Psoas muscle (tissue), 8 donors: ENCODE measurements around the gene DISC1. TPM values are rescaled to one million over a fixed set of nuclear protein-coding genes. Genes with fewer than 3 reads are reported as not detected.

ENCODE experiments used
- ATAC-seq, 4 donors: fragments of 200-7000 bp; cut with Tn5 transposase; one replicate each; pipeline ENCODE4 v1.9.1; 2020; ENCODE audit warnings: moderate library complexity in 3 of 4, mild to moderate bottlenecking in 2 of 4
- DNase-seq, 2 donors: peaks; one replicate each; pipeline ENCODE4 v3.0.0-alpha.2; 2020
- H3K27ac ChIP-seq: fragments of 200-600 bp; one replicate; pipeline ENCODE4 v1.8.0; 2022
- H3K27me3 ChIP-seq, 3 donors: fragments of 200-600 bp in 1 of 3; one replicate each; pipeline versions ENCODE4 v1.6.1 to v1.8.0; 2013 to 2022; ENCODE audit warnings: low read length in 2 of 3, mild to moderate bottlenecking in 2 of 3, moderate library complexity in 1 of 3; ENCODE audit not compliant: insufficient read depth in 3 of 3
- H3K36me3 ChIP-seq, 2 donors: fragments of 200-600 bp in 1 of 2; one replicate each; pipeline versions ENCODE4 v1.6.1 to v1.8.0; 2013 to 2022; ENCODE audit warnings: low read depth in 1 of 2, mild to moderate bottlenecking in 1 of 2, moderate library complexity in 1 of 2; ENCODE audit not compliant: insufficient read depth in 1 of 2
- H3K4me1 ChIP-seq: fragments of 200-600 bp; one replicate; pipeline ENCODE4 v1.8.0; 2022
- H3K4me3 ChIP-seq: fragments of 200-600 bp; one replicate; pipeline ENCODE4 v1.8.0; 2022; ENCODE audit warnings: mild to moderate bottlenecking
- H3K9me3 ChIP-seq: fragments of 200-600 bp; one replicate; pipeline ENCODE4 v1.8.0; 2022
- CTCF ChIP-seq: fragments of 200-600 bp; IDR thresholded peaks from one replicate; pipeline ENCODE4 v1.8.0; 2022; ENCODE audit warnings: antibody characterized with exemption
- WGBS, 3 donors: extraction: QIAGEN DNeasy Blood & Tissue Kit; methylation state at CpG; one replicate each; pipeline versions ENCODE4 v1.1.6 to v1.1.7; 2013; 5-methylcytosine and 5-hydroxymethylcytosine counted together
- intact Hi-C, 2 donors: fragments of 100-400 bp; cut with DNase I; formaldehyde crosslinking; loops; one replicate each; pipeline versions ENCODE4 v1.11.0 to v1.14.2; 2022
- polyA plus RNA-seq, 3 donors: library from polyadenylated mRNA; stranded (reverse); fragments of 200-250 nt; gene quantifications; one replicate each; pipeline ENCODE4 v1.2.3, GENCODE V29; 2013
- total RNA-seq, 4 donors: library from RNA; stranded (reverse); fragmentation: NEBNext Ultra II Directional in 2 of 4; extraction: Animal tissue kit (Norgen Biotek cat#: 25700) in 2 of 4; gene quantifications; one replicate each; pipeline versions ENCODE4 v1.2.1 to v1.2.4, GENCODE V29; 2021 to 2023
- donor health status: healthy with polysubstance abuse.
- donor health status: DM: no; HTN: no; CAD: no; lungs with moderate emphysema.
- donor health status: Bipolar disorder and iron deficiency.
- donor health status: healthy.
- donor health status: DM: yes; HTN: yes; CAD: no.
- donor health status: DM: no; HTN: no; CAD: no.
- donor health status: DM: no; HTN: no; CAD: no.
- donor health status: DM: yes; HTN: yes; CAD: no.

DISC1 gene
- total and polyA plus RNA-seq, 7 donors: 0.35 to 2.8 (median 1.6) TPM

- intact Hi-C loops: no loop called here
- 96 to 98% (median 97%) methylated on average over 4 of the region's 4 CpGs for WGBS, 3 donors
- ATAC-seq: no peak
- H3K4me3 ChIP-seq: no peak overlapping the region
- no peaks in the 10 kb centered on the region for H3K9me3 ChIP-seq
- no peaks in the 10 kb centered on the region for H3K27me3 ChIP-seq
- H3K4me1 ChIP-seq: peaks cover 15% of the 10 kb centered on the region
- H3K36me3 ChIP-seq: no peaks in the 10 kb centered on the region
- TF ChIP-seq CTCF: no peak
- no peak overlapping the region for H3K27ac ChIP-seq
- DNase-seq: no peak
Observed at GRCh38 chr1:231686384-231686783, 59.8 kb downstream of the DISC1 start.

- WGBS, 3 donors: 83 to 86% (median 85%) methylated on average over 4 of the region's 4 CpGs
- Histone ChIP-seq H3K36me3 (no peaks in the 10 kb centered on the region), H3K9me3 (no peaks in the 10 kb centered on the region), H3K4me1 (peaks cover 19% of the 10 kb centered on the region), H3K4me3 (no peak overlapping the region), H3K27me3 (no peaks in the 10 kb centered on the region), H3K27ac (no peak overlapping the region)
- no peak for TF ChIP-seq CTCF
- intact Hi-C loops: no loop called here
- DNase-seq: no peak
- ATAC-seq: no peak
Observed at GRCh38 chr1:231688989-231689388, 62.4 kb downstream of the DISC1 start.

GRCh38 chr1:231690059-231690458 lies 63.5 kb downstream of the DISC1 start:
- Histone ChIP-seq H3K9me3 (no peaks in the 10 kb centered on the region), H3K27ac (no peak overlapping the region), H3K27me3 (no peaks in the 10 kb centered on the region), H3K4me1 (peaks cover 18% of the 10 kb centered on the region), H3K36me3 (no peaks in the 10 kb centered on the region), H3K4me3 (no peak overlapping the region)
- DNase-seq: no peak
- no peak for TF ChIP-seq CTCF
- 70 to 79% (median 73%) methylated on average over 9 of the region's 9 CpGs for whole genome bisulfite sequencing, 3 donors
- ATAC-seq: no peak
- intact Hi-C loops: no loop called here

GRCh38 chr1:231691618-231692259 lies 65.1 kb downstream of the DISC1 start:
- TF ChIP-seq CTCF: peak; percentile 12
- WGBS, 3 donors: 85 to 92% (median 88%) methylated on average over 17 of the region's 17 CpGs
- Histone ChIP-seq H3K27ac (no peak overlapping the region), H3K36me3 (no peaks in the 10 kb centered on the region), H3K27me3 (no peaks in the 10 kb centered on the region), H3K9me3 (no peaks in the 10 kb centered on the region), H3K4me1 (peaks cover 18% of the 10 kb centered on the region), H3K4me3 (no peak overlapping the region)
- DNase-seq (no peak), ATAC-seq (no peak)
- intact Hi-C loops: no loop called here
